HCT116 (cell line): ENCODE results near the gene IL18R1. TPM values are rescaled to one million over a fixed set of nuclear protein-coding genes. Genes with fewer than 3 reads are reported as not detected.

ENCODE experiments used
- ATAC-seq: fragments of 200-7000 bp; cut with Tn5 transposase; 2 replicates; pipeline ENCODE4 v1.9.1; 2020; ENCODE audit warnings: mild to moderate bottlenecking, moderate library complexity
- BruUV-seq: library from RNA; stranded (reverse); fragments of 400-500 nt; replicated peaks from 2 replicates; lab custom pipeline; 2021; lab: Mats Ljungman, UMichigan
- CTCF ChIA-PET: fragments of 300-600 bp; sonication (Branson Sonifier 250); formaldehyde crosslinking; loops from one replicate; lab custom pipeline; 2021; ENCODE audit warnings: antibody characterized with exemption; lab: Charles Lee
- POLR2A ChIA-PET: fragments of 300-600, 350-600 bp; sonication (Branson Sonifier 250); formaldehyde crosslinking; loops from one replicate; lab custom pipeline; 2021; ENCODE audit warnings: antibody characterized with exemption; lab: Charles Lee
- RAD21 ChIA-PET, 2 experiments: fragments of 300-600 bp; sonication (Branson Sonifier 250); formaldehyde crosslinking; loops; one replicate each; lab custom pipeline; 2023; ENCODE audit warnings: low total read pairs in 2 of 2; ENCODE audit not compliant: uncharacterized antibody in 2 of 2, unreplicated experiment in 2 of 2, low non-redundant PET in 1 of 2; lab: Charles Lee
- DNase-seq: peaks from one replicate; pipeline ENCODE4 v3.0.0-alpha.2; 2010; ENCODE audit warnings: low read depth, low spot score
- H2AFZ ChIP-seq: fragments of 200-600 bp; shearing (Covaris generic), sonication (generic); 2 replicates; pipeline ENCODE4 v1.6.1; 2017; ENCODE audit warnings: low read depth, mixed run types, mixed read lengths, antibody characterized with exemption, low read length; ENCODE audit not compliant: poor library complexity, severe bottlenecking
- H3K27ac ChIP-seq: 2 replicates; pipeline ENCODE4 v1.5.1; 2012; ENCODE audit warnings: low read depth, low read length
- H3K27me3 ChIP-seq: fragments of 200-600 bp; sonication (generic); 2 replicates; pipeline ENCODE4 v1.6.1; 2016; ENCODE audit warnings: mixed run types, low read length, mixed read lengths; ENCODE audit not compliant: insufficient read depth
- H3K36me3 ChIP-seq, 2 experiments: fragments of 200-500 bp in 1 of 2; fragments of 200-600 bp in 1 of 2; sonication (Bioruptor generic) in 1 of 2; sonication (generic) in 1 of 2; 2 replicates each; pipeline versions ENCODE4 v1.5.1 to v1.6.1; 2014 to 2016; ENCODE audit warnings: low read length in 2 of 2, inconsistent platforms in 1 of 2, mixed read lengths in 1 of 2, mixed run types in 1 of 2; ENCODE audit not compliant: insufficient read depth in 2 of 2, control insufficient read depth in 1 of 2
- H3K4me1 ChIP-seq, 2 experiments: fragments of 200-600 bp in 1 of 2; sonication (generic) in 1 of 2; 2 replicates each; pipeline versions ENCODE4 v1.5.1 to v1.6.1; 2012 to 2017; ENCODE audit warnings: low read length in 2 of 2, inconsistent platforms in 1 of 2, mild to moderate bottlenecking in 1 of 2, mixed read lengths in 1 of 2, mixed run types in 1 of 2, moderate library complexity in 1 of 2; ENCODE audit not compliant: insufficient read depth in 2 of 2, control insufficient read depth in 1 of 2
- H3K4me2 ChIP-seq: fragments of 200-600 bp; sonication (generic); 2 replicates; pipeline ENCODE4 v1.6.1; 2017; ENCODE audit warnings: mixed run types, low read length, mixed read lengths
- H3K4me3 ChIP-seq, 2 experiments: fragments of 200-600 bp in 1 of 2; sonication (generic) in 1 of 2; replicated peaks in 1 of 2; 2 replicates each; pipeline ENCODE4 v1.5.1; 2011 to 2016; ENCODE audit warnings: low read length in 2 of 2, control low read depth in 1 of 2, low read depth in 1 of 2, mild to moderate bottlenecking in 1 of 2, mixed read lengths in 1 of 2, mixed run types in 1 of 2
- H3K79me2 ChIP-seq: fragments of 200-600 bp; sonication (generic); 2 replicates; pipeline ENCODE4 v1.6.1; 2017; ENCODE audit warnings: mild to moderate bottlenecking, mixed run types, low read length, moderate library complexity, mixed read lengths; ENCODE audit not compliant: insufficient read depth
- H3K9ac ChIP-seq: fragments of 200-600 bp; sonication (generic); 2 replicates; pipeline ENCODE4 v1.6.1; 2016; ENCODE audit warnings: low read length, mixed read lengths
- H3K9me2 ChIP-seq: fragments of 200-600 bp; sonication (generic), shearing (Covaris generic); 2 replicates; pipeline ENCODE4 v1.6.1; 2017; ENCODE audit warnings: mixed run types, mild to moderate bottlenecking, moderate library complexity; ENCODE audit not compliant: insufficient read depth
- H3K9me3 ChIP-seq, 2 experiments: fragments of 200-500 bp in 1 of 2; fragments of 200-600 bp in 1 of 2; sonication (Bioruptor generic) in 1 of 2; sonication (generic) in 1 of 2; 2 replicates each; pipeline ENCODE4 v1.6.1; 2014 to 2017; ENCODE audit warnings: low read length in 2 of 2, mixed read lengths in 2 of 2, inconsistent platforms in 1 of 2, low read depth in 1 of 2, mild to moderate bottlenecking in 1 of 2, mixed run types in 1 of 2, moderate library complexity in 1 of 2; ENCODE audit not compliant: control insufficient read depth in 1 of 2, insufficient read depth in 1 of 2
- H4K20me1 ChIP-seq: fragments of 200-600 bp; sonication (generic), shearing (Covaris generic); 2 replicates; pipeline ENCODE4 v1.6.1; 2017; ENCODE audit warnings: mixed run types, mild to moderate bottlenecking, moderate library complexity; ENCODE audit not compliant: insufficient read depth
- CEBPB ChIP-seq: IDR thresholded peaks from 2 replicates; pipeline ENCODE4 v1.6.1; 2012; ENCODE audit warnings: low read depth
- ELF1 ChIP-seq: IDR thresholded peaks from 2 replicates; pipeline ENCODE4 v1.6.1; 2012; ENCODE audit warnings: low read depth, borderline replicate concordance
- EZH2 ChIP-seq: fragments of 200-600 bp; sonication (generic); IDR thresholded peaks from 2 replicates; pipeline ENCODE4 v1.6.1; 2017; ENCODE audit warnings: antibody characterized with exemption, mixed run types
- JUND ChIP-seq: IDR thresholded peaks from 2 replicates; pipeline ENCODE4 v1.6.1; 2012
- POLR2AphosphoS5 ChIP-seq: IDR thresholded peaks from 2 replicates; pipeline ENCODE4 v1.6.1; 2011; ENCODE audit warnings: mild to moderate bottlenecking, low read depth, low read length, moderate library complexity
- RAD21 ChIP-seq: IDR thresholded peaks from 2 replicates; pipeline ENCODE4 v1.6.1; 2012; ENCODE audit warnings: low read depth, mild to moderate bottlenecking
- REST ChIP-seq: IDR thresholded peaks from 2 replicates; pipeline ENCODE4 v1.6.1; 2012; ENCODE audit warnings: low read depth
- SIN3A ChIP-seq: IDR thresholded peaks from 2 replicates; pipeline ENCODE4 v1.6.1; 2012; ENCODE audit warnings: low read depth
- YY1 ChIP-seq: IDR thresholded peaks from 2 replicates; pipeline ENCODE4 v1.6.1; 2011; ENCODE audit warnings: low read length, low read depth, moderate library complexity, mild to moderate bottlenecking; ENCODE audit not compliant: insufficient replicate concordance; ENCODE audit errors: extremely low read depth
- ZNF274 ChIP-seq: fragments of 200-500 bp; sonication (Bioruptor generic); IDR thresholded peaks from 2 replicates; pipeline ENCODE4 v1.6.1; 2014; ENCODE audit warnings: mild to moderate bottlenecking, low read depth, low read length, inconsistent platforms
- intact Hi-C: fragments of 100-400 bp; cut with micrococcal nuclease; formaldehyde crosslinking; loops from 2 replicates; pipeline ENCODE4 v1.10.0; 2022
- total RNA-seq: library from RNA; stranded (reverse); gene quantifications from one replicate; pipeline ENCODE4 v1.2.1, GENCODE V29; 2021; ENCODE audit not compliant: unreplicated experiment

IL18R1 gene
- total RNA-seq, 1 experiment from 2014 or later = 1.5 TPM

GRCh38 chr2:102313471-102313870 is 42.1 kb upstream of the IL18R1 start:
- no peaks in the 10 kb centered on the region for H3K27me3 ChIP-seq
- TF ChIP-seq CEBPB (no peak), ZNF274 (no peak), REST (no peak), JUND (no peak), EZH2 (no peak), RAD21 (no peak), SIN3A (no peak), ELF1 (no peak), POLR2AphosphoS5 (no peak), YY1 (no peak)
- H3K9ac ChIP-seq = no peak overlapping the region
- no peak overlapping the region for H3K4me2 ChIP-seq
- ATAC-seq (no peak), DNase-seq (no peak)
- H3K4me3 ChIP-seq = no peak overlapping the region
- no peaks in the 10 kb centered on the region for H3K79me2 ChIP-seq
- no peaks in the 10 kb centered on the region for H3K36me3 ChIP-seq
- no TSS peak for BruUV-seq
- no peak overlapping the region for H2AFZ ChIP-seq
- no peaks in the 10 kb centered on the region for H3K9me2 ChIP-seq
- POLR2A ChIA-PET = no interaction called here
- no peaks in the 10 kb centered on the region for H3K9me3 ChIP-seq
- RAD21 ChIA-PET = no interaction called here
- H4K20me1 ChIP-seq = no peaks in the 10 kb centered on the region
- CTCF ChIA-PET = no interaction called here
- H3K4me1 ChIP-seq = no peaks in the 10 kb centered on the region
- intact Hi-C loops = no loop called here
- no peak overlapping the region for H3K27ac ChIP-seq
